ENCODE measurements around the gene UBE2U. TPM values are rescaled to one million over a fixed set of nuclear protein-coding genes. Genes with fewer than 3 reads are reported as not detected.

UBE2U gene
- total RNA-seq, 1 experiment from 2014 or later: not detected

DNA sequence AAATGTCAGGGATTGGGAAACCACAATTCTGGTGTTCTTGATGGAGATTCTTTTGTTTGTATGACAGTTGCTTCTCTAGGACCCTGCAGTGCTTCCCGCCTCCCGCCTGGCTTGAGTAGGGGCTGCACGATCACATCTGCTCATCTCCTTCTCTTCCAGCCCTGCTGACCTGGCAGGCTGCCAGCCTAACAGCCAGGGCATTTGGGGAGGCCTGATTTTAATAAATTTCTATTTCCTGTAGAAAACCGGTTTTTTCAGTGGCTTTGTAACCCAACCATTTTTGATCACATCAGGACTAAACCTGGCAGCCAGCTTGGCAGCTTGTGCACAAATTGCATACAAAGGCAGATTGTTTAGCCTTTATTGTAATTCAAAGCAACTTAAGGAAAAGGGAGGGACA is 78.9 kb downstream of the UBE2U start:
- Histone ChIP-seq H3K27me3 (ENCODE audit: insufficient read depth, low read length) (no peaks in the 10 kb centered on the region), H3K4me1 (ENCODE audit: control insufficient read depth in 1 of 2, insufficient read depth in 2 of 2, low read length in 2 of 2) (no peaks in the 10 kb centered on the region), H3K4me2 (ENCODE audit: low read length) (no peak overlapping the region), H3K9me2 (ENCODE audit: insufficient read depth) (no peaks in the 10 kb centered on the region), H3K79me2 (ENCODE audit: insufficient read depth, low read length) (no peaks in the 10 kb centered on the region), H3K9me3 (ENCODE audit: control insufficient read depth in 1 of 2, insufficient read depth in 1 of 2, low read depth in 1 of 2, low read length in 2 of 2) (no peaks in the 10 kb centered on the region), H4K20me1 (ENCODE audit: insufficient read depth) (no peaks in the 10 kb centered on the region), H2AFZ (ENCODE audit: low read depth, low read length, poor library complexity, severe bottlenecking) (no peak overlapping the region), H3K9ac (ENCODE audit: low read length) (no peak overlapping the region), H3K27ac (ENCODE audit: low read depth, low read length) (no peak overlapping the region), H3K4me3 (replicated peaks in 1 of 2; ENCODE audit: low read depth in 1 of 2, low read length in 2 of 2) (no peak overlapping the region), H3K36me3 (ENCODE audit: control insufficient read depth in 1 of 2, insufficient read depth in 2 of 2, low read length in 2 of 2) (no peaks in the 10 kb centered on the region)
- no peak for TF ChIP-seq POLR2A (IDR thresholded peaks at IDR 0.05; ENCODE audit: borderline replicate concordance, extremely low read depth, insufficient read depth, insufficient read length)
- no peak for TF ChIP-seq JUND (IDR thresholded peaks at IDR 0.05)
- TF ChIP-seq ZFX (IDR thresholded peaks at IDR 0.05): no peak
- TF ChIP-seq, protein P1, sequence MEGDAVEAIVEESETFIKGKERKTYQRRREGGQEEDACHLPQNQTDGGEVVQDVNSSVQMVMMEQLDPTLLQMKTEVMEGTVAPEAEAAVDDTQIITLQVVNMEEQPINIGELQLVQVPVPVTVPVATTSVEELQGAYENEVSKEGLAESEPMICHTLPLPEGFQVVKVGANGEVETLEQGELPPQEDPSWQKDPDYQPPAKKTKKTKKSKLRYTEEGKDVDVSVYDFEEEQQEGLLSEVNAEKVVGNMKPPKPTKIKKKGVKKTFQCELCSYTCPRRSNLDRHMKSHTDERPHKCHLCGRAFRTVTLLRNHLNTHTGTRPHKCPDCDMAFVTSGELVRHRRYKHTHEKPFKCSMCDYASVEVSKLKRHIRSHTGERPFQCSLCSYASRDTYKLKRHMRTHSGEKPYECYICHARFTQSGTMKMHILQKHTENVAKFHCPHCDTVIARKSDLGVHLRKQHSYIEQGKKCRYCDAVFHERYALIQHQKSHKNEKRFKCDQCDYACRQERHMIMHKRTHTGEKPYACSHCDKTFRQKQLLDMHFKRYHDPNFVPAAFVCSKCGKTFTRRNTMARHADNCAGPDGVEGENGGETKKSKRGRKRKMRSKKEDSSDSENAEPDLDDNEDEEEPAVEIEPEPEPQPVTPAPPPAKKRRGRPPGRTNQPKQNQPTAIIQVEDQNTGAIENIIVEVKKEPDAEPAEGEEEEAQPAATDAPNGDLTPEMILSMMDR (IDR thresholded peaks at IDR 0.05 in 2 of 3, conservative IDR thresholded peaks at IDR 0.05 in 1 of 3; ENCODE audit: borderline replicate concordance in 1 of 3, insufficient read depth in 1 of 3, low read depth in 2 of 3, low read length in 2 of 3): no peak
- TF ChIP-seq, protein P2, sequence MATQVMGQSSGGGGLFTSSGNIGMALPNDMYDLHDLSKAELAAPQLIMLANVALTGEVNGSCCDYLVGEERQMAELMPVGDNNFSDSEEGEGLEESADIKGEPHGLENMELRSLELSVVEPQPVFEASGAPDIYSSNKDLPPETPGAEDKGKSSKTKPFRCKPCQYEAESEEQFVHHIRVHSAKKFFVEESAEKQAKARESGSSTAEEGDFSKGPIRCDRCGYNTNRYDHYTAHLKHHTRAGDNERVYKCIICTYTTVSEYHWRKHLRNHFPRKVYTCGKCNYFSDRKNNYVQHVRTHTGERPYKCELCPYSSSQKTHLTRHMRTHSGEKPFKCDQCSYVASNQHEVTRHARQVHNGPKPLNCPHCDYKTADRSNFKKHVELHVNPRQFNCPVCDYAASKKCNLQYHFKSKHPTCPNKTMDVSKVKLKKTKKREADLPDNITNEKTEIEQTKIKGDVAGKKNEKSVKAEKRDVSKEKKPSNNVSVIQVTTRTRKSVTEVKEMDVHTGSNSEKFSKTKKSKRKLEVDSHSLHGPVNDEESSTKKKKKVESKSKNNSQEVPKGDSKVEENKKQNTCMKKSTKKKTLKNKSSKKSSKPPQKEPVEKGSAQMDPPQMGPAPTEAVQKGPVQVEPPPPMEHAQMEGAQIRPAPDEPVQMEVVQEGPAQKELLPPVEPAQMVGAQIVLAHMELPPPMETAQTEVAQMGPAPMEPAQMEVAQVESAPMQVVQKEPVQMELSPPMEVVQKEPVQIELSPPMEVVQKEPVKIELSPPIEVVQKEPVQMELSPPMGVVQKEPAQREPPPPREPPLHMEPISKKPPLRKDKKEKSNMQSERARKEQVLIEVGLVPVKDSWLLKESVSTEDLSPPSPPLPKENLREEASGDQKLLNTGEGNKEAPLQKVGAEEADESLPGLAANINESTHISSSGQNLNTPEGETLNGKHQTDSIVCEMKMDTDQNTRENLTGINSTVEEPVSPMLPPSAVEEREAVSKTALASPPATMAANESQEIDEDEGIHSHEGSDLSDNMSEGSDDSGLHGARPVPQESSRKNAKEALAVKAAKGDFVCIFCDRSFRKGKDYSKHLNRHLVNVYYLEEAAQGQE (IDR thresholded peaks at IDR 0.05; ENCODE audit: low read depth): no peak
- TF ChIP-seq, protein P3, sequence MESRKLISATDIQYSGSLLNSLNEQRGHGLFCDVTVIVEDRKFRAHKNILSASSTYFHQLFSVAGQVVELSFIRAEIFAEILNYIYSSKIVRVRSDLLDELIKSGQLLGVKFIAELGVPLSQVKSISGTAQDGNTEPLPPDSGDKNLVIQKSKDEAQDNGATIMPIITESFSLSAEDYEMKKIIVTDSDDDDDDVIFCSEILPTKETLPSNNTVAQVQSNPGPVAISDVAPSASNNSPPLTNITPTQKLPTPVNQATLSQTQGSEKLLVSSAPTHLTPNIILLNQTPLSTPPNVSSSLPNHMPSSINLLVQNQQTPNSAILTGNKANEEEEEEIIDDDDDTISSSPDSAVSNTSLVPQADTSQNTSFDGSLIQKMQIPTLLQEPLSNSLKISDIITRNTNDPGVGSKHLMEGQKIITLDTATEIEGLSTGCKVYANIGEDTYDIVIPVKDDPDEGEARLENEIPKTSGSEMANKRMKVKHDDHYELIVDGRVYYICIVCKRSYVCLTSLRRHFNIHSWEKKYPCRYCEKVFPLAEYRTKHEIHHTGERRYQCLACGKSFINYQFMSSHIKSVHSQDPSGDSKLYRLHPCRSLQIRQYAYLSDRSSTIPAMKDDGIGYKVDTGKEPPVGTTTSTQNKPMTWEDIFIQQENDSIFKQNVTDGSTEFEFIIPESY (IDR thresholded peaks at IDR 0.05; ENCODE audit: extremely low read depth, insufficient replicate concordance, low read length): no peak
- TF ChIP-seq POLR2AphosphoS5 (IDR thresholded peaks at IDR 0.05; ENCODE audit: low read depth, low read length): no peak
- no peak for TF ChIP-seq CEBPB (IDR thresholded peaks at IDR 0.05; ENCODE audit: low read depth)
- TF ChIP-seq ELF1 (IDR thresholded peaks at IDR 0.05; ENCODE audit: borderline replicate concordance, low read depth): no peak
- TF ChIP-seq EGR1 (IDR thresholded peaks at IDR 0.05; ENCODE audit: low read depth): no peak
- TF ChIP-seq TCF7L2 (IDR thresholded peaks at IDR 0.05; ENCODE audit: borderline replicate concordance, extremely low read depth, insufficient read depth, insufficient read length): no peak
- no peak for TF ChIP-seq SIN3A (IDR thresholded peaks at IDR 0.05; ENCODE audit: low read depth)
- TF ChIP-seq SRF (IDR thresholded peaks at IDR 0.05; ENCODE audit: low read depth): no peak
- TF ChIP-seq ZNF274 (IDR thresholded peaks at IDR 0.05; ENCODE audit: low read depth, low read length): no peak
- TF ChIP-seq, protein P4, sequence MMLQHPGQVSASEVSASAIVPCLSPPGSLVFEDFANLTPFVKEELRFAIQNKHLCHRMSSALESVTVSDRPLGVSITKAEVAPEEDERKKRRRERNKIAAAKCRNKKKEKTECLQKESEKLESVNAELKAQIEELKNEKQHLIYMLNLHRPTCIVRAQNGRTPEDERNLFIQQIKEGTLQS (IDR thresholded peaks at IDR 0.05): no peak
- intact Hi-C loops (cut with micrococcal nuclease): no loop called here
- BruUV-seq (replicated peaks): no TSS peak
- ChIA-PET RAD21 (ENCODE audit: low non-redundant PET in 1 of 2, low total read pairs in 2 of 2, uncharacterized antibody in 2 of 2, unreplicated experiment in 2 of 2) (no interaction called here), CTCF (no interaction called here), POLR2A (no interaction called here)
- DNase-seq (ENCODE audit: low read depth, low spot score) (no peak), ATAC-seq (no peak)
